Measurements from ENCODE around the gene NCKAP5. TPM values are rescaled to one million over a fixed set of nuclear protein-coding genes. Genes with fewer than 3 reads are reported as not detected.

The NCKAP5 gene
- total and polyA plus RNA-seq, 2 experiments from 2014 or later: 0.65 to 0.86 TPM

GRCh38 chr2:133518700-133519344, 49.4 kb downstream of the NCKAP5 start:
- Histone ChIP-seq H3K36me3 (ENCODE audit: low read depth) (no peaks in the 10 kb centered on the region), H3K9me3 (ENCODE audit: low read depth) (no peaks in the 10 kb centered on the region), H4K20me1 (ENCODE audit: insufficient read depth) (no peaks in the 10 kb centered on the region; the same call in 1 of the 2 replicates), H3K4me2 (ENCODE audit: unreplicated experiment) (no peak overlapping the region), H3K4me3 (no peak overlapping the region), H3K9me2 (ENCODE audit: insufficient read depth) (no peaks in the 10 kb centered on the region), H3F3A (ENCODE audit: insufficient read depth) (no peaks in the 10 kb centered on the region), H3K27me3 (replicated peaks; ENCODE audit: insufficient read depth) (no peaks in the 10 kb centered on the region), H2AFZ (no peak overlapping the region), H3K27ac (no peak overlapping the region), H3K79me2 (ENCODE audit: insufficient read depth) (no peaks in the 10 kb centered on the region), H3K9ac (no peak overlapping the region), H3K4me1 (ENCODE audit: insufficient read depth) (no peaks in the 10 kb centered on the region)
- in situ Hi-C loops (cut with MboI): no loop called here
- TF ChIP-seq EZH2phosphoT487 (IDR thresholded peaks at IDR 0.05; ENCODE audit: insufficient read depth, low read depth) (no peak), EZH2 (IDR thresholded peaks at IDR 0.05; ENCODE audit: insufficient read depth, poor library complexity, severe bottlenecking) (no peak)
- no peak for DNase-seq

GRCh38 chr2:133517876-133518275, 50.4 kb downstream of the NCKAP5 start:
- Histone ChIP-seq H3K4me2 (ENCODE audit: unreplicated experiment) (no peak overlapping the region), H3K27ac (no peak overlapping the region), H2AFZ (no peak overlapping the region), H3K4me3 (no peak overlapping the region), H3F3A (ENCODE audit: insufficient read depth) (no peaks in the 10 kb centered on the region), H3K4me1 (ENCODE audit: insufficient read depth) (no peaks in the 10 kb centered on the region), H3K79me2 (ENCODE audit: insufficient read depth) (no peaks in the 10 kb centered on the region), H3K36me3 (ENCODE audit: low read depth) (no peaks in the 10 kb centered on the region), H3K9me3 (ENCODE audit: low read depth) (no peaks in the 10 kb centered on the region), H3K9me2 (ENCODE audit: insufficient read depth) (no peaks in the 10 kb centered on the region), H3K27me3 (replicated peaks; ENCODE audit: insufficient read depth) (no peaks in the 10 kb centered on the region), H3K9ac (no peak overlapping the region), H4K20me1 (ENCODE audit: insufficient read depth) (no peaks in the 10 kb centered on the region; the same call in 1 of the 2 replicates)
- DNase-seq: no peak
- 61 to 62% methylated on average over 3 of the region's 3 CpGs for WGBS, 2 experiments (ENCODE audit: low coverage in 1 of 2, low lambda C conversion rate in 2 of 2, missing lambda C conversion rate in 2 of 2)
- TF ChIP-seq EZH2 (IDR thresholded peaks at IDR 0.05; ENCODE audit: insufficient read depth, poor library complexity, severe bottlenecking) (no peak), EZH2phosphoT487 (IDR thresholded peaks at IDR 0.05; ENCODE audit: insufficient read depth, low read depth) (no peak)
- in situ Hi-C loops (cut with MboI): no loop called here

- TF ChIP-seq EZH2phosphoT487 (IDR thresholded peaks at IDR 0.05; ENCODE audit: insufficient read depth, low read depth) (no peak), EZH2 (IDR thresholded peaks at IDR 0.05; ENCODE audit: insufficient read depth, poor library complexity, severe bottlenecking) (no peak)
- 86 to 89% methylated on average over 6 of the region's 6 CpGs for WGBS, 2 experiments (ENCODE audit: low coverage in 1 of 2, low lambda C conversion rate in 2 of 2, missing lambda C conversion rate in 2 of 2)
- Histone ChIP-seq H3K27me3 (replicated peaks; ENCODE audit: insufficient read depth) (no peaks in the 10 kb centered on the region), H3K79me2 (ENCODE audit: insufficient read depth) (no peaks in the 10 kb centered on the region), H3K9ac (no peak overlapping the region), H3K4me2 (ENCODE audit: unreplicated experiment) (no peak overlapping the region), H4K20me1 (ENCODE audit: insufficient read depth) (no peaks in the 10 kb centered on the region; the same call in 1 of the 2 replicates), H2AFZ (no peak overlapping the region), H3K36me3 (ENCODE audit: low read depth) (no peaks in the 10 kb centered on the region), H3K4me1 (ENCODE audit: insufficient read depth) (no peaks in the 10 kb centered on the region), H3K9me3 (ENCODE audit: low read depth) (no peaks in the 10 kb centered on the region), H3K4me3 (no peak overlapping the region), H3K9me2 (ENCODE audit: insufficient read depth) (no peaks in the 10 kb centered on the region), H3K27ac (no peak overlapping the region), H3F3A (ENCODE audit: insufficient read depth) (no peaks in the 10 kb centered on the region)
- DNase-seq: no peak
- in situ Hi-C loops (cut with MboI): no loop called here
Measured at GRCh38 chr2:133516405-133517026, 51.7 kb downstream of the NCKAP5 start.

GRCh38 chr2:133515271-133515670, 53.0 kb downstream of the NCKAP5 start:
- no peaks in the 10 kb centered on the region for H3K9me2 ChIP-seq (ENCODE audit: insufficient read depth)
- no peak for DNase-seq
- in situ Hi-C loops (cut with MboI): no loop called here
- no peaks in the 10 kb centered on the region for H3K36me3 ChIP-seq (ENCODE audit: low read depth)
- no peak overlapping the region for H3K9ac ChIP-seq
- no peak overlapping the region for H3K27ac ChIP-seq
- no peaks in the 10 kb centered on the region for H3K9me3 ChIP-seq (ENCODE audit: low read depth)
- H3K27me3 ChIP-seq (replicated peaks; ENCODE audit: insufficient read depth): no peaks in the 10 kb centered on the region
- no peaks in the 10 kb centered on the region; the same call in 1 of the 2 replicates for H4K20me1 ChIP-seq (ENCODE audit: insufficient read depth)
- no peak overlapping the region for H3K4me2 ChIP-seq (ENCODE audit: unreplicated experiment)
- H3K4me3 ChIP-seq: no peak overlapping the region
- TF ChIP-seq EZH2 (IDR thresholded peaks at IDR 0.05; ENCODE audit: insufficient read depth, poor library complexity, severe bottlenecking) (no peak), EZH2phosphoT487 (IDR thresholded peaks at IDR 0.05; ENCODE audit: insufficient read depth, low read depth) (no peak)
- no peaks in the 10 kb centered on the region for H3K79me2 ChIP-seq (ENCODE audit: insufficient read depth)
- no peaks in the 10 kb centered on the region for H3F3A ChIP-seq (ENCODE audit: insufficient read depth)
- WGBS, 2 experiments (ENCODE audit: low coverage in 1 of 2, low lambda C conversion rate in 2 of 2, missing lambda C conversion rate in 2 of 2): 61 to 76% methylated on average over 2 of the region's 2 CpGs
- no peak overlapping the region for H2AFZ ChIP-seq
- no peaks in the 10 kb centered on the region for H3K4me1 ChIP-seq (ENCODE audit: insufficient read depth)

Data from GM23248 (cell line).